GM12891 (cell line): Measurements from ENCODE around the gene MFSD1.

Experiments used
- POLR2A ChIP-seq: IDR thresholded peaks from 2 replicates; pipeline ENCODE4 v1.6.1; 2011; ENCODE audit warnings: low read depth, low read length, control low read depth
- POLR2AphosphoS5 ChIP-seq: IDR thresholded peaks from 2 replicates; pipeline ENCODE4 v1.6.1; 2011; ENCODE audit warnings: low read depth, low read length, control low read depth
- TAF1 ChIP-seq: IDR thresholded peaks from 2 replicates; pipeline ENCODE4 v1.6.1; 2011; ENCODE audit warnings: low read depth, low read length, control low read depth

GRCh38 chr3:158820521-158820920, 18.7 kb downstream of the MFSD1 start:
- no peak for TF ChIP-seq POLR2A
- TF ChIP-seq POLR2AphosphoS5, result no peak
- no peak for TF ChIP-seq TAF1
